HL-60 (cell line): ENCODE results near the gene BUB1.

Source experiments
- DNase-seq, 2 experiments: peaks; one replicate each; pipeline ENCODE4 v3.0.0-alpha.2; 2010 to 2020; ENCODE audit warnings: low read depth in 1 of 2, low spot score in 1 of 2
- H3K27ac ChIP-seq: fragments of 250-450 bp; sonication (Bioruptor Pico); replicated peaks from 2 replicates; pipeline ENCODE4 v1.5.1; 2020; ENCODE audit warnings: mild to moderate bottlenecking, moderate library complexity
- H3K27me3 ChIP-seq: fragments of 250-450 bp; sonication (Bioruptor Pico); 2 replicates; pipeline ENCODE4 v1.5.1; 2021; ENCODE audit warnings: mild to moderate bottlenecking, moderate library complexity; ENCODE audit not compliant: insufficient read depth, poor library complexity, severe bottlenecking
- H3K4me3 ChIP-seq: replicated peaks from 2 replicates; pipeline ENCODE4 v1.5.1; 2011; ENCODE audit warnings: mild to moderate bottlenecking, control low read depth, low read length; ENCODE audit not compliant: insufficient read depth
- CTCF ChIP-seq: IDR thresholded peaks from one replicate; pipeline ENCODE4 v1.5.1; 2011; ENCODE audit warnings: low read length, control low read depth, inconsistent platforms; ENCODE audit not compliant: insufficient read depth
- GABPA ChIP-seq: IDR thresholded peaks from 2 replicates; pipeline ENCODE4 v1.6.1; 2012; ENCODE audit warnings: low read depth
- POLR2AphosphoS5 ChIP-seq: IDR thresholded peaks from 2 replicates; pipeline ENCODE4 v1.6.1; 2012; ENCODE audit warnings: low read depth
- REST ChIP-seq: IDR thresholded peaks from 2 replicates; pipeline ENCODE4 v1.6.1; 2012; ENCODE audit warnings: low read depth; ENCODE audit not compliant: insufficient replicate concordance
- SPI1 ChIP-seq: IDR thresholded peaks from 2 replicates; pipeline ENCODE4 v1.6.1; 2012; ENCODE audit warnings: low read depth, mild to moderate bottlenecking, borderline replicate concordance

The BUB1 gene

GRCh38 chr2:110679337-110679707, 1.5 kb upstream of the BUB1 start:
- no peak for TF ChIP-seq REST
- TF ChIP-seq GABPA, result no peak
- TF ChIP-seq SPI1, result no peak
- TF ChIP-seq CTCF, result no peak
- TF ChIP-seq POLR2AphosphoS5, result no peak
- DNase-seq, result peak in 1 of 2 experiments; percentile 46
- Histone ChIP-seq H3K27me3 (no peaks in the 10 kb centered on the region), H3K4me3 (no peak overlapping the region), H3K27ac (peak overlapping the region; percentile 96)

DNA sequence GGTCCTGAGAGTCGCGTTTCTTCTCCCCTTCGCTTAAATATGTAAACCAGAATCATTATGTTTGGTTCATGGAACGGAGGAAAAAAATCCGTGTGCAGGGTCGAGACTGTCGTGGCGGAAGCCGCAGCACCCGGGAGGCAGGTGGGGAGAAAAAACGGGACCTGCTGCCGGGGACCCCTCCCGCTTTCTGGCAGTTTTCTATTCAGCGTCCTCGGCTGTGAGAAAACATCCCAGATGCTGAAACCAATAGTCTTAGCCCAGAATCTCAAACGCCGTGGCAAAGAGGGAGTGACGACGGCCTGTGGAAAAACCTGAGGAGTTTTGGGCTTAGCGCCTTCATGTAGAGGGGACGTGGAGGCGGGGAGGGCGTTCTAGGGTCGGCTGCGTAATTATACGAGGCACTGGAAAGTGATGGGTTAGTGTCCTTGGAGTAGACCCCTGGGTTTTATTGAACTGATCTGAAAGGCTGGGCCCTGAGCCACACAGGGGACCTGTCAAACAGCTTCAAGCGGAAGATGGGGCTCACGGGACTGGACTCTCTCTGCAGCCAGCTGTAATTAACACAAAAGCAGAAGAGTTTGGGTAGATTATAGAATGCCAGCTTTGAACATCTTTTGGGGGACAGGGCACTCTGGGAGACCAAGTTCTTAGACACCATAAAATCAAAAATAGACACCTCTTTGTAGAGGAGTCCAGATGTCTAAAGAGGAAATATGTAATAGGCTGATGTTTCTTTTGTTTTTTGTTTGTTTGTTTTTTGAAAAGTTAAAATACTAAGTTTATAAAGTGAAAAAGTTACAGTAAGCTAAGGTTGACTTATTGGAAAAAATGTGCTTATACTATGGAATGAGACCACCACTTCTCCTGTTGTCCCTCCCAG, 834 bp upstream of the BUB1 start:
- DNase-seq, result peak in 1 of 2 experiments; percentile 49
- peak overlapping the region; percentile 51 for H3K4me3 ChIP-seq
- H3K27ac ChIP-seq, result peak overlapping the region; percentile 96

DNA sequence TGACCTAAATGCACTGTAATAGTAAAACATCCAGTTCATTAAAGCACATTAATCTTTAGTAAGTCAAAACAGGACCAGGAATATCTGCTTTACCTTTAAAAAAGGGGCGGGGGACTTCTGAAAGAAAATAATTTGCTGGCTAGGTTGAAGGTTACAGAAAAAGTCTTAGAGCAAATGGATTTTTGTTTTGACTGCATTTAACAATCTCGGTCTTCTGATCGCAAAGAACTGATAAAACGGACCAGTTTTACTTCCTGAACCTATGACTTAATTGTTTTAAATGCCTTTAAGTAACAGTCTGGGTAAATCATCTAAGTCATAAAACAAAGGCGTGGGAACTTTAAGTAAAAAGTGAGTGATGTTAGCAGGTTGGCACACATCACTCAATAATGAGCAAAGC, 783 bp downstream of the BUB1 start:
- peak overlapping the region; percentile 98 for H3K4me3 ChIP-seq
- DNase-seq, result no peak
- H3K27me3 ChIP-seq, result no peaks in the 10 kb centered on the region
- peak overlapping the region; percentile 96 for H3K27ac ChIP-seq
- no peak for TF ChIP-seq CTCF
- no peak for TF ChIP-seq GABPA
- TF ChIP-seq SPI1, result no peak
- no peak for TF ChIP-seq POLR2AphosphoS5
- no peak for TF ChIP-seq REST

More for the DNA sequence above, 834 bp upstream of the BUB1 start:
- TF ChIP-seq SPI1 (no peak), POLR2AphosphoS5 (no peak)
- H3K27me3 ChIP-seq, result no peaks in the 10 kb centered on the region

DNA sequence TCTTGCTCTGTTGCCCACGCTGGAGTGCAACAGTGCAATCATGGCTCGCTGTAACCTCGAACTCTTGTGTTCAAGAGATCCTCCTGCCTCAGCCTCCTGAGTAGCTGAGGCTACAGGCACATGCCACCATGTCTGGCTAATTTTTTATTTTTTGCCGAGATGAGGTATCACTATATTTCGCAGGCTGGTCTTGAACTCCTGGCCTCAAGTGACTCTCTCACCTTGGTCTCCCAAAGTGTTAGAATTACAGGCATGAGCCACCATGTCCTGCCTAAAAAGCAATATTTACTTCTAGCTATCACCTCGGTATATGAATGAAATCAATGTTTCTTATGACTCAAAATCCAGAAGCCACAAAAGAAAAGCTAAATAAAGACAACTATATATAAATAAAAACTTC, 2.2 kb downstream of the BUB1 start:
- H3K27me3 ChIP-seq, result no peaks in the 10 kb centered on the region
- peak overlapping the region; percentile 25; the same call in 1 of the 2 replicates for H3K27ac ChIP-seq
- DNase-seq, result no peak
- TF ChIP-seq GABPA, result no peak
- no peak overlapping the region for H3K4me3 ChIP-seq
